Panc1 (cell line): ENCODE measurements around the gene CYB561D1. TPM values are rescaled to one million over a fixed set of nuclear protein-coding genes. Genes with fewer than 3 reads are reported as not detected.

Experiments used
- ATAC-seq: fragments of 200-7000 bp; cut with Tn5 transposase; 2 replicates; pipeline ENCODE4 v1.9.1; 2020; ENCODE audit warnings: mild to moderate bottlenecking, moderate library complexity
- BruUV-seq: library from RNA; stranded (reverse); fragments of 400-500 nt; replicated peaks from 2 replicates; lab custom pipeline; 2021; lab: Mats Ljungman, UMichigan
- CTCF ChIA-PET: fragments of 300-600 bp; sonication (Branson Sonifier 250); formaldehyde crosslinking; loops from one replicate; lab custom pipeline; 2022; ENCODE audit warnings: antibody characterized with exemption; lab: Charles Lee
- POLR2A ChIA-PET: fragments of 300-600 bp; sonication (Branson Sonifier 250); formaldehyde crosslinking; loops from one replicate; lab custom pipeline; 2022; ENCODE audit warnings: antibody characterized with exemption; lab: Charles Lee
- DNase-seq: peaks from one replicate; pipeline ENCODE4 v3.0.0-alpha.2; 2010; ENCODE audit warnings: low read depth, low spot score
- H3K27ac ChIP-seq: 2 replicates; pipeline ENCODE4 v1.5.1; 2011; ENCODE audit warnings: mild to moderate bottlenecking, low read length, inconsistent platforms
- H3K27me3 ChIP-seq: fragments of 200-500 bp; sonication (Bioruptor generic); 2 replicates; pipeline ENCODE4 v1.6.0; 2014; ENCODE audit warnings: low read length, inconsistent platforms; ENCODE audit not compliant: control insufficient read depth, insufficient read depth
- H3K36me3 ChIP-seq: fragments of 200-500 bp; sonication (Bioruptor generic); 2 replicates; pipeline ENCODE4 v1.5.1; 2014; ENCODE audit warnings: inconsistent platforms, mild to moderate bottlenecking, low read length, moderate library complexity; ENCODE audit not compliant: control insufficient read depth, insufficient read depth
- H3K4me1 ChIP-seq: 2 replicates; pipeline ENCODE4 v1.5.1; 2011; ENCODE audit warnings: inconsistent platforms, mild to moderate bottlenecking, low read length, moderate library complexity; ENCODE audit not compliant: control insufficient read depth, insufficient read depth
- H3K4me3 ChIP-seq, 2 experiments: 2 replicates each; pipeline ENCODE4 v1.5.1; 2011 to 2012; ENCODE audit warnings: low read depth in 2 of 2, low read length in 2 of 2, mild to moderate bottlenecking in 2 of 2, inconsistent platforms in 1 of 2, moderate library complexity in 1 of 2
- H3K9me3 ChIP-seq: fragments of 200-500 bp; sonication (Bioruptor generic); 2 replicates; pipeline ENCODE4 v1.5.1; 2014; ENCODE audit warnings: low read depth, mild to moderate bottlenecking, inconsistent platforms, low read length, moderate library complexity; ENCODE audit not compliant: control insufficient read depth, insufficient read depth
- POLR2AphosphoS5 ChIP-seq: IDR thresholded peaks from 2 replicates; pipeline ENCODE4 v1.6.1; 2012; ENCODE audit warnings: mild to moderate bottlenecking, low read depth, low read length, moderate library complexity
- SIN3A ChIP-seq: IDR thresholded peaks from 2 replicates; pipeline ENCODE4 v1.6.1; 2012; ENCODE audit warnings: low read depth, mild to moderate bottlenecking, low read length, moderate library complexity, borderline replicate concordance; ENCODE audit not compliant: insufficient read depth
- TCF7L2 ChIP-seq: IDR thresholded peaks from 2 replicates; pipeline ENCODE4 v1.6.1; 2011; ENCODE audit warnings: mild to moderate bottlenecking, low read depth, low read length, inconsistent platforms
- in situ Hi-C: cut with HindIII; loops from 2 replicates; pipeline ENCODE4 v1.10.0; 2016; ENCODE audit warnings: low sequenced_read_pairs, low pct_unique_long_range_greater_than_20kb
- intact Hi-C: fragments of 100-400 bp; cut with micrococcal nuclease; formaldehyde crosslinking; loops from one replicate; pipeline ENCODE4 v1.10.0; 2022; ENCODE audit not compliant: unreplicated experiment
- total RNA-seq: library from RNA; stranded (reverse); gene quantifications from one replicate; pipeline ENCODE4 v1.2.1, GENCODE V29; 2021; ENCODE audit not compliant: unreplicated experiment
- TF ChIP-seq, protein P1 (sequence below): fragments of 450-650 bp; IDR thresholded peaks from 2 replicates; pipeline ENCODE4 v1.5.1; 2017; ENCODE audit warnings: mild to moderate bottlenecking
- TF ChIP-seq, protein P2 (sequence below), 2 experiments: IDR thresholded peaks; 2 replicates each; pipeline ENCODE4 v1.6.1; 2011 to 2012; ENCODE audit warnings: low read depth in 2 of 2, control low read depth in 1 of 2, low read length in 1 of 2, mild to moderate bottlenecking in 1 of 2, moderate library complexity in 1 of 2; ENCODE audit not compliant: insufficient read depth in 1 of 2

The CYB561D1 gene
- total RNA-seq, 1 experiment from 2014 or later = 4.5 TPM

DNA sequence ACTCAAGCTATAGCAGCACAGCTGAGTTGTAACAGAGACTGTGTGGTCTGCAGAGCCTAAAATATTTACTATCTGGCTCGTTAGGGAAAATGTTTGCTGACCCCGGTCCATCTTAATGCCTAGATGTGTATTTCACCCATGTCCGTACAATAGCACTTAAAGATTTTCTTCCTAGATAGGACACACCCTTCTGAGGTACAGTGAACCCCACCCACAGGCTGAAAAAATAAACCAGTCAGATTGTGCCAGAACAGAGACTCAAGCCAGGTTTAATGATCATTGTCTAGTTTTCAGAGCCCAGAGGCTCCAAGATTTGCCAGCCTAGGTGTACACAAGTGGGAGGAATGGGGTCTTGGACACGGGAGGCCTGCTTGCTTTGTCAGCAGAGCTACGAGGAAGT is 10.0 kb downstream of the CYB561D1 start:
- Histone ChIP-seq H3K27me3 (no peaks in the 10 kb centered on the region), H3K27ac (no peak overlapping the region), H3K36me3 (no peaks in the 10 kb centered on the region), H3K4me1 (no peaks in the 10 kb centered on the region), H3K9me3 (no peaks in the 10 kb centered on the region), H3K4me3 (no peak overlapping the region)
- ChIA-PET CTCF (interaction anchor here (0.6 kb wide), 1 partner anchor 10 kb away, joined by 3 read pairs; the partner anchor contains the start of gene CYB561D1), POLR2A (no interaction called here)
- no peak for ATAC-seq
- in situ Hi-C loops (no loop called here), intact Hi-C loops (no loop called here)
- BruUV-seq = no TSS peak
- TF ChIP-seq SIN3A = no peak
- TF ChIP-seq, protein P1, sequence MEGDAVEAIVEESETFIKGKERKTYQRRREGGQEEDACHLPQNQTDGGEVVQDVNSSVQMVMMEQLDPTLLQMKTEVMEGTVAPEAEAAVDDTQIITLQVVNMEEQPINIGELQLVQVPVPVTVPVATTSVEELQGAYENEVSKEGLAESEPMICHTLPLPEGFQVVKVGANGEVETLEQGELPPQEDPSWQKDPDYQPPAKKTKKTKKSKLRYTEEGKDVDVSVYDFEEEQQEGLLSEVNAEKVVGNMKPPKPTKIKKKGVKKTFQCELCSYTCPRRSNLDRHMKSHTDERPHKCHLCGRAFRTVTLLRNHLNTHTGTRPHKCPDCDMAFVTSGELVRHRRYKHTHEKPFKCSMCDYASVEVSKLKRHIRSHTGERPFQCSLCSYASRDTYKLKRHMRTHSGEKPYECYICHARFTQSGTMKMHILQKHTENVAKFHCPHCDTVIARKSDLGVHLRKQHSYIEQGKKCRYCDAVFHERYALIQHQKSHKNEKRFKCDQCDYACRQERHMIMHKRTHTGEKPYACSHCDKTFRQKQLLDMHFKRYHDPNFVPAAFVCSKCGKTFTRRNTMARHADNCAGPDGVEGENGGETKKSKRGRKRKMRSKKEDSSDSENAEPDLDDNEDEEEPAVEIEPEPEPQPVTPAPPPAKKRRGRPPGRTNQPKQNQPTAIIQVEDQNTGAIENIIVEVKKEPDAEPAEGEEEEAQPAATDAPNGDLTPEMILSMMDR = no peak
- TF ChIP-seq, protein P2, sequence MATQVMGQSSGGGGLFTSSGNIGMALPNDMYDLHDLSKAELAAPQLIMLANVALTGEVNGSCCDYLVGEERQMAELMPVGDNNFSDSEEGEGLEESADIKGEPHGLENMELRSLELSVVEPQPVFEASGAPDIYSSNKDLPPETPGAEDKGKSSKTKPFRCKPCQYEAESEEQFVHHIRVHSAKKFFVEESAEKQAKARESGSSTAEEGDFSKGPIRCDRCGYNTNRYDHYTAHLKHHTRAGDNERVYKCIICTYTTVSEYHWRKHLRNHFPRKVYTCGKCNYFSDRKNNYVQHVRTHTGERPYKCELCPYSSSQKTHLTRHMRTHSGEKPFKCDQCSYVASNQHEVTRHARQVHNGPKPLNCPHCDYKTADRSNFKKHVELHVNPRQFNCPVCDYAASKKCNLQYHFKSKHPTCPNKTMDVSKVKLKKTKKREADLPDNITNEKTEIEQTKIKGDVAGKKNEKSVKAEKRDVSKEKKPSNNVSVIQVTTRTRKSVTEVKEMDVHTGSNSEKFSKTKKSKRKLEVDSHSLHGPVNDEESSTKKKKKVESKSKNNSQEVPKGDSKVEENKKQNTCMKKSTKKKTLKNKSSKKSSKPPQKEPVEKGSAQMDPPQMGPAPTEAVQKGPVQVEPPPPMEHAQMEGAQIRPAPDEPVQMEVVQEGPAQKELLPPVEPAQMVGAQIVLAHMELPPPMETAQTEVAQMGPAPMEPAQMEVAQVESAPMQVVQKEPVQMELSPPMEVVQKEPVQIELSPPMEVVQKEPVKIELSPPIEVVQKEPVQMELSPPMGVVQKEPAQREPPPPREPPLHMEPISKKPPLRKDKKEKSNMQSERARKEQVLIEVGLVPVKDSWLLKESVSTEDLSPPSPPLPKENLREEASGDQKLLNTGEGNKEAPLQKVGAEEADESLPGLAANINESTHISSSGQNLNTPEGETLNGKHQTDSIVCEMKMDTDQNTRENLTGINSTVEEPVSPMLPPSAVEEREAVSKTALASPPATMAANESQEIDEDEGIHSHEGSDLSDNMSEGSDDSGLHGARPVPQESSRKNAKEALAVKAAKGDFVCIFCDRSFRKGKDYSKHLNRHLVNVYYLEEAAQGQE (IDR thresholded peaks at IDR 0.05; ENCODE audit: insufficient read depth in 1 of 2, low read depth in 2 of 2, low read length in 1 of 2) = no peak
- TF ChIP-seq TCF7L2 = no peak
- no peak for TF ChIP-seq POLR2AphosphoS5
- DNase-seq = no peak

DNA sequence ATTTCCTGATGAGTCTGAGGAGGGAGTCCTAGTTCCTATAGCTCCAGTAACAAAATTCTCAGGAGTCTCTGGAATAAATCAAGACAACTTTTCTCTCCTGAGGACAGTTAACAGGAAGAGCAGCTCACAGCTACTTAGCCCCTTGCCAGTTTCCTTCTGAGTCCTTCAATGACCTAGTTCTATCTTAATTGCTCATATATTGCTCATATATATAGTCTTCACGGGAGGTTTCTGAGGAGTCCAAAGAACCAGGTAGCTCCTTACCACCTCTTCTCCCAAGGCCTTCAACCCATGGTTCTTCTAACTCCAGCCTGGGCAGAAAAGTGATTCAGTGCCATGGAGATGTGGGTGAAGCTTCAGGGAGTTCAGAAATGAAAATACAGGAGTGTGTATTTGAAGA is 11.1 kb downstream of the CYB561D1 start:
- H3K36me3 ChIP-seq = no peaks in the 10 kb centered on the region
- CTCF ChIA-PET = no interaction called here
- in situ Hi-C loops = no loop called here

More for the DNA sequence above, 11.1 kb downstream of the CYB561D1 start:
- ATAC-seq = no peak
- Histone ChIP-seq H3K27me3 (no peaks in the 10 kb centered on the region), H3K4me1 (no peaks in the 10 kb centered on the region), H3K27ac (no peak overlapping the region), H3K9me3 (no peaks in the 10 kb centered on the region), H3K4me3 (no peak overlapping the region)
- BruUV-seq = no TSS peak
- intact Hi-C loops = no loop called here
- TF ChIP-seq POLR2AphosphoS5 (no peak), SIN3A (no peak), TCF7L2 (no peak)
- TF ChIP-seq, protein P1 = no peak
- TF ChIP-seq, protein P2 (IDR thresholded peaks at IDR 0.05; ENCODE audit: insufficient read depth in 1 of 2, low read depth in 2 of 2, low read length in 1 of 2) = no peak
- no peak for DNase-seq
- POLR2A ChIA-PET = interaction anchor here (0.6 to 0.7 kb wide), 2 partner anchors 11 to 12 kb away, joined by 4 read pairs; no protein-coding TSS in a partner anchor
